Measurements from ENCODE around the gene FBXO47.

The FBXO47 gene

DNA sequence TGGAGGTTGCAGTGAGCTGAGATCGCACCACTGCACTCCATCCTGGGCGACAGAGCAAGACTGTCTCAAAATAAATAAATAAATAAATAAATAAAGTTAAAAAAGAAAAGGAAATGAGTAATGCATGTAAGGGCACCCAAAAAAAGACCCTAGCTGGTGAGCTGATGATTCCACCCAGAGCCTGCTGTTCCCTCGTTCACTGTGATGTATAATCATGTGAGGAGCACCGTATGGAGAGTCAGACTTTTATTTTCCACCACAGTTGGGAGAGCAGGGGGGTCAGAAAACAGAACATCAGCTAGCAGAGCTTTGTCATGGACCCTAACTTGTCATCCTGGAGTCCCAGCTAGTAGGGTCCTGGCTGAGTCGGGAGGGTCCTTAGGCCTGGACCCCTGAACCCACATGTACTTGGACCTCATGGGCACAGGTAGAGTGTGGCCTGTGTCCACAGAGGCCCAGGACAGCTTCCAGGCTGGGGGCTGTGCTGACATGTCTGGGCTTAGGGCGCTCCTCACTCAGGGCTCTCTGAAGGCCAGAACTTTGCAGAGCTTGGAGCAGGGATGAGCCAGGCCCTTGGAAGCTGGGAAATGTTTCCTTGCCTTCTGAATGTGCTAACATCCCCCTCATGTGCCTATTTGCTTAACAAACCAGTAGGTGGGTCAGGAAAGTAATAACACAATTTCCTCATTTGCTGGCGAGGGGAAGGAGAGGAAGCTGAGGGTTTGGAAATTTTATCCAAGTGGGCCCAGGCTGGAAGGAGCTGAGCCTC lies 60.6 kb downstream of the FBXO47 start:
- no peak overlapping the region for H3K4me3 ChIP-seq (ENCODE audit: low read depth, low read length)
- TF ChIP-seq, protein P1, sequence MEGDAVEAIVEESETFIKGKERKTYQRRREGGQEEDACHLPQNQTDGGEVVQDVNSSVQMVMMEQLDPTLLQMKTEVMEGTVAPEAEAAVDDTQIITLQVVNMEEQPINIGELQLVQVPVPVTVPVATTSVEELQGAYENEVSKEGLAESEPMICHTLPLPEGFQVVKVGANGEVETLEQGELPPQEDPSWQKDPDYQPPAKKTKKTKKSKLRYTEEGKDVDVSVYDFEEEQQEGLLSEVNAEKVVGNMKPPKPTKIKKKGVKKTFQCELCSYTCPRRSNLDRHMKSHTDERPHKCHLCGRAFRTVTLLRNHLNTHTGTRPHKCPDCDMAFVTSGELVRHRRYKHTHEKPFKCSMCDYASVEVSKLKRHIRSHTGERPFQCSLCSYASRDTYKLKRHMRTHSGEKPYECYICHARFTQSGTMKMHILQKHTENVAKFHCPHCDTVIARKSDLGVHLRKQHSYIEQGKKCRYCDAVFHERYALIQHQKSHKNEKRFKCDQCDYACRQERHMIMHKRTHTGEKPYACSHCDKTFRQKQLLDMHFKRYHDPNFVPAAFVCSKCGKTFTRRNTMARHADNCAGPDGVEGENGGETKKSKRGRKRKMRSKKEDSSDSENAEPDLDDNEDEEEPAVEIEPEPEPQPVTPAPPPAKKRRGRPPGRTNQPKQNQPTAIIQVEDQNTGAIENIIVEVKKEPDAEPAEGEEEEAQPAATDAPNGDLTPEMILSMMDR (IDR thresholded peaks at IDR 0.05; ENCODE audit: borderline replicate concordance, insufficient read depth, low read depth, low read length): no peak

DNA sequence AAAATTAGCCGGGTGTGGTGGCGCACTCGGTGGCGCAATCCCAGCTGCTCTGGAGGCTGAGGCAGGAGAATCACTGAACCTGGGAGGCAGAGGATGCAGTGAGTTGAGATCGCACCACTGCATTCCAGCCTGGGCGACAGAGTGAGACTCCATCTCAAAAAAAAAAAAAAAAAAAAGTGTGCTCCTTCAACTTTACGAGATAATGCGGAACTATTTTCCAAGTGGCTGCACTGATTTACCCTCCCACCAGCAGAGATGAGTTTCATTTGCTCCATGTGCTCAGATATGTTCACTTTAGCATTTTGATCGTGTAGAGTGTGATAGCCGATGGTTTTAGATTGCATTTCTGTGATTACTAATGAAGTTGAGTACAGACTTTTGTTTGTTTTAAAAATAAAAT lies 61.8 kb downstream of the FBXO47 start:
- TF ChIP-seq, protein P1 (IDR thresholded peaks at IDR 0.05; ENCODE audit: borderline replicate concordance, insufficient read depth, low read depth, low read length): no peak
- H3K4me3 ChIP-seq (ENCODE audit: low read depth, low read length): no peak overlapping the region

DNA sequence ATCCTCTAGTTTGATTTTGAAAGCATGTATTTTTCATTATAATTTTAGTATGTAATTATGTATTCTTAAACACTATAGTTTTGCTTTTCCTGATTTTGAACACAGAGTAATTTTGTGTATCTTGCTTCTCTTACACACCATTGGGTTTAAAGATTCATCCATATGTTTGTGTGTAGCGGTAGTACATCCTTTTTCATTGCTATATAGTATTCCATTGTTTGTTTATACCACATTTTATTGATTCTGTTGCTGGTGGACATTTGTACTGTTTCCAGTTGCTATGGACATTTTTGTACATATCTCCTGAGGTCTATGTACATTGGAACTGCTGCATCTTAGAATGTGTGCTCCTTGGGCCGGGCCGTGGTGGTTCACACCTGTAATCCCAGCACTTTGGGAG lies 62.3 kb downstream of the FBXO47 start:
- TF ChIP-seq, protein P1 (IDR thresholded peaks at IDR 0.05; ENCODE audit: borderline replicate concordance, insufficient read depth, low read depth, low read length): no peak
- no peak overlapping the region for H3K4me3 ChIP-seq (ENCODE audit: low read depth, low read length)

DNA sequence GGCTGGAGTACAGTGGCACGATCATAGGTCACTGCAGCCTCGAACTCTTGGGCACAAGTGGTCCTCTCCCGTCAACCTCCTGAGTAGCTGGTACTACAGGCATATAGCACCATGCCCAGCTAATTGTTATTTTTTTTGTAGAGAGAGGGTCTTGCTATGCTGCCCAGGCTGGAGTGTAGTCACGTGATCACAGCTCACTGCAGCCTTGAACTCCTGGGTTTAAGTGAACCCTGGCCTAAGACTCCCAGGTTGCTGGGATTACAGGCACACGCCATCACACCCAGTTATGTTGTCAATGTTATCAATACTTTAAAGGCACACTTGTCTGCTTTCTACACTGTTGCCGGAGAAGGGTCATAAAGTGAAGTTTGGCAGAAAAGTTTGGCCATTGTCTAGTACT lies 63.8 kb downstream of the FBXO47 start:
- H3K4me3 ChIP-seq (ENCODE audit: low read depth, low read length): no peak overlapping the region
- TF ChIP-seq, protein P1 (IDR thresholded peaks at IDR 0.05; ENCODE audit: borderline replicate concordance, insufficient read depth, low read depth, low read length): no peak

DNA sequence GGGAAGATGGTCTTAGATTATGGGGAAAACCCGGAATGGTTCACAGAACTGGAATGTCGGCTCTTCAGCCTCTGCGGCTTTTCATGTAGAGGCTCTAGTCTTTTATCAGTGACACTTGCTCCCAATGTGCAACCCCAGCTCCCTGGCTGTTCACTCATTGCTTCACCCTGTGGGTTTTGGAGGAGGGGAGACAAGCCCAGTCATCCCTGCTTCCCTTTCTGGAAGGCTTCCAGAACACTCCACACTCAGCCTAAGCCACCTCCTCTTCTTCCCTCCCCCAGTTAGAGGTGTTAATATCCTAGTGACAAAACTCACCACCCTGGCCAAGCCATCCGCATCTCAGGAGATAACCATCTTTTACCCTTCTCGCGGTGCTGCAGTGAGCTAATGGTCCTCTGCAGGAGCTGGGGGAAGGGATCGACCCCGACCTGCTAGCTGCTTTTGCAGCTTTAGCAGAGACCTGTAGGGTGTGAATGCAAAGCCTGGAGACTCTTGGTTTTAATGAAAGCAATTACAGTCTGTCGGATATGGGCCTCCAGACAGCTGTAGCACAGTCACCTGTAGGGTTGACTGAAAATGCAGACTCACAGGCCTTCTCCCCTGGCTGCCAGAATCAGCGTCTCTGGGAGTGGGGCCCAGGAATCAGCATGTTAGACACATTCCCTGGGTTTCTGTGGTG lies 66.1 kb downstream of the FBXO47 start:
- TF ChIP-seq, protein P1 (IDR thresholded peaks at IDR 0.05; ENCODE audit: borderline replicate concordance, insufficient read depth, low read depth, low read length): no peak
- no peak overlapping the region for H3K4me3 ChIP-seq (ENCODE audit: low read depth, low read length)

DNA sequence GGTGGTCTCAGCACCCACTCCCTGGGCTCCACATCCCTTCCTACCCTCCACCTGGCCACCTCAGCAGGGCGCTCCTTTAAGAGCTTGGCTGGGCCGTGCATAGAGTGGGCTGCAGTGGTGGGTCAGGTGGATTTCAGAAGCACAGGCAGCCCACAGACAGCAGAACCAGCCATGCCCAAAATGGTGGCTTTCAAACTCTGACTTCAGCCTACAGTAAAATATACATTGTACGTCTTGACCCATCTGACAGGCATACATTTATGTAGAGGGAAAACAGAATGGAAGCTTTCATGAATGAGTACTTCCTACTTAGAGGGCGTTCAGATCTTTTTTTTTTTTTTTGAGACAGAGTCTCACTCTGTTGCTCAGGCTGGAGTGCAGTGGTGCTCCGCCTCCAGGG lies 67.8 kb downstream of the FBXO47 start:
- no peak overlapping the region for H3K4me3 ChIP-seq (ENCODE audit: low read depth, low read length)
- TF ChIP-seq, protein P1 (IDR thresholded peaks at IDR 0.05; ENCODE audit: borderline replicate concordance, insufficient read depth, low read depth, low read length): no peak
